H1 (cell line): ENCODE measurements around the gene ABCC9. TPM values are rescaled to one million over a fixed set of nuclear protein-coding genes. Genes with fewer than 3 reads are reported as not detected.

Experiments
- CTCF ChIA-PET: fragments of 300-600 bp; sonication (Branson Sonifier 250); formaldehyde crosslinking; loops from one replicate; lab custom pipeline; 2021; ENCODE audit not compliant: partially characterized antibody; lab: Charles Lee
- POLR2A ChIA-PET: fragments of 300-600 bp; sonication (Branson Sonifier 250); formaldehyde crosslinking; loops from one replicate; lab custom pipeline; 2021; ENCODE audit warnings: inconsistent platforms; ENCODE audit not compliant: partially characterized antibody; lab: Charles Lee
- DNase-seq, 2 experiments: peaks; one replicate each; pipeline versions ENCODE4 v3.0.0 to v3.0.0-alpha.2; 2010 to 2022; ENCODE audit warnings: low spot score in 2 of 2, low read depth in 1 of 2, mixed read lengths in 1 of 2
- FAIRE-seq: peaks from 2 replicates; lab custom pipeline; 2011; peaks lifted over from hg19 to GRCh38; lab: Jason Lieb, UNC
- H2AFZ ChIP-seq: 2 replicates; pipeline ENCODE4 v1.8.1; 2012; ENCODE audit warnings: low read length, inconsistent platforms
- H2AK5ac ChIP-seq: 2 replicates; pipeline ENCODE4 v1.6.1; 2013; ENCODE audit warnings: low read depth, low read length
- H2BK120ac ChIP-seq: replicated peaks from 2 replicates; pipeline ENCODE3; 2013; ENCODE audit warnings: low read depth, low read length, inconsistent platforms
- H2BK12ac ChIP-seq: 2 replicates; pipeline ENCODE4 v1.6.1; 2013; ENCODE audit warnings: low read depth, low read length
- H2BK15ac ChIP-seq: 2 replicates; pipeline ENCODE4 v1.6.1; 2013; ENCODE audit warnings: low read length
- H2BK20ac ChIP-seq: 2 replicates; pipeline ENCODE4 v1.6.1; 2013; ENCODE audit warnings: low read length
- H2BK5ac ChIP-seq: 2 replicates; pipeline ENCODE4 v1.6.1; 2013; ENCODE audit warnings: low read depth, low read length
- H3K14ac ChIP-seq: 2 replicates; pipeline ENCODE4 v1.6.1; 2013; ENCODE audit warnings: inconsistent platforms; ENCODE audit not compliant: insufficient read length
- H3K18ac ChIP-seq: 2 replicates; pipeline ENCODE4 v1.6.1; 2013; ENCODE audit warnings: low read length; ENCODE audit errors: extremely low read depth
- H3K23ac ChIP-seq: 2 replicates; pipeline ENCODE4 v1.6.1; 2013; ENCODE audit warnings: inconsistent platforms; ENCODE audit not compliant: insufficient read length
- H3K23me2 ChIP-seq: 2 replicates; pipeline ENCODE4 v1.6.1; 2013; ENCODE audit warnings: low read depth, low read length
- H3K27ac ChIP-seq: 2 replicates; pipeline ENCODE4 v1.6.1; 2011; ENCODE audit warnings: low read depth, low read length, inconsistent platforms
- H3K27me3 ChIP-seq, 4 experiments: replicated peaks in 1 of 4; 1 replicate in 1 of 4; 2 replicates in 3 of 4; pipeline versions ENCODE4 v1.6.1 to v1.8.1; 2011 to 2013; ENCODE audit warnings: low read length in 3 of 4, mild to moderate bottlenecking in 3 of 4, inconsistent platforms in 2 of 4, mixed read lengths in 2 of 4, moderate library complexity in 1 of 4; ENCODE audit not compliant: control insufficient read depth in 3 of 4, insufficient read depth in 3 of 4; ENCODE audit errors: extremely low read depth in 1 of 4
- H3K36me3 ChIP-seq, 4 experiments: 2 replicates each; pipeline versions ENCODE4 v1.6.1 to v1.8.1; 2011 to 2013; ENCODE audit warnings: mild to moderate bottlenecking in 4 of 4, low read length in 3 of 4, moderate library complexity in 2 of 4, control low read depth in 1 of 4, inconsistent platforms in 1 of 4; ENCODE audit not compliant: insufficient read depth in 4 of 4, control insufficient read depth in 2 of 4
- H3K4ac ChIP-seq: replicated peaks from 2 replicates; pipeline ENCODE3; 2013; ENCODE audit warnings: low read length, low read depth, mixed read lengths, inconsistent platforms; ENCODE audit not compliant: insufficient read length
- H3K4me1 ChIP-seq, 4 experiments: replicated peaks in 1 of 4; 1 replicate in 1 of 4; 2 replicates in 3 of 4; pipeline versions ENCODE4 v1.6.1 to v1.8.1; 2011 to 2013; ENCODE audit warnings: low read length in 3 of 4, inconsistent platforms in 2 of 4, mixed read lengths in 1 of 4; ENCODE audit not compliant: insufficient read depth in 4 of 4, control insufficient read depth in 3 of 4
- H3K4me2 ChIP-seq, 2 experiments: 2 replicates each; pipeline versions ENCODE4 v1.6.1 to v1.8.1; 2011 to 2013; ENCODE audit warnings: low read depth in 2 of 2, low read length in 2 of 2, control low read depth in 1 of 2, inconsistent platforms in 1 of 2, mild to moderate bottlenecking in 1 of 2; ENCODE audit not compliant: insufficient read depth in 1 of 2
- H3K4me3 ChIP-seq, 4 experiments: fragments of 200-600, 300-600 bp in 1 of 4; sonication (generic), shearing (Covaris generic), sonication (Bioruptor Twin) in 1 of 4; 2 replicates each; pipeline versions ENCODE4 v1.5.1 to v1.8.1; 2011 to 2016; ENCODE audit warnings: low read length in 4 of 4, low read depth in 3 of 4, control low read depth in 2 of 4, inconsistent platforms in 2 of 4, mild to moderate bottlenecking in 2 of 4, mixed read lengths in 1 of 4, moderate library complexity in 1 of 4; ENCODE audit not compliant: insufficient read depth in 2 of 4; ENCODE audit errors: extremely low read depth in 1 of 4
- H3K56ac ChIP-seq: replicated peaks from 2 replicates; pipeline ENCODE3; 2013; ENCODE audit warnings: low read depth, mild to moderate bottlenecking, mixed read lengths, low read length, inconsistent platforms; ENCODE audit not compliant: insufficient read length
- H3K79me1 ChIP-seq: 2 replicates; pipeline ENCODE4 v1.6.1; 2013; ENCODE audit warnings: low read depth, low read length, control low read depth
- H3K79me2 ChIP-seq, 2 experiments: 2 replicates each; pipeline versions ENCODE4 v1.6.1 to v1.8.1; 2012 to 2013; ENCODE audit warnings: low read length in 2 of 2, mild to moderate bottlenecking in 2 of 2, inconsistent platforms in 1 of 2; ENCODE audit not compliant: insufficient read depth in 2 of 2, control insufficient read depth in 1 of 2
- H3K9ac ChIP-seq, 4 experiments: replicated peaks in 1 of 4; 1 replicate in 1 of 4; 2 replicates in 3 of 4; pipeline versions ENCODE4 v1.6.1 to v1.8.1; 2011 to 2013; ENCODE audit warnings: low read depth in 3 of 4, low read length in 3 of 4, control low read depth in 2 of 4, mild to moderate bottlenecking in 2 of 4, moderate library complexity in 2 of 4, inconsistent platforms in 1 of 4; ENCODE audit errors: extremely low read depth in 1 of 4
- H3K9me3 ChIP-seq, 2 experiments: 2 replicates each; pipeline versions ENCODE4 v1.6.1 to v1.8.1; 2012 to 2013; ENCODE audit warnings: mild to moderate bottlenecking in 2 of 2, moderate library complexity in 2 of 2, control low read depth in 1 of 2, inconsistent platforms in 1 of 2, low read depth in 1 of 2, low read length in 1 of 2, mixed read lengths in 1 of 2; ENCODE audit not compliant: insufficient read depth in 2 of 2
- H4K20me1 ChIP-seq, 2 experiments: replicated peaks in 1 of 2; 2 replicates each; pipeline versions ENCODE3 to v1.8.1; 2011 to 2013; ENCODE audit warnings: inconsistent platforms in 2 of 2, low read length in 2 of 2, mild to moderate bottlenecking in 1 of 2; ENCODE audit not compliant: insufficient read depth in 2 of 2, control insufficient read depth in 1 of 2
- H4K5ac ChIP-seq: 2 replicates; pipeline ENCODE4 v1.6.1; 2013; ENCODE audit warnings: low read length, low read depth, mixed read lengths, inconsistent platforms; ENCODE audit not compliant: insufficient read length
- H4K8ac ChIP-seq: 2 replicates; pipeline ENCODE4 v1.8.0; 2013; ENCODE audit warnings: mild to moderate bottlenecking, moderate library complexity, low read length, inconsistent platforms; ENCODE audit not compliant: insufficient read depth; ENCODE audit errors: extremely low read depth
- H4K91ac ChIP-seq: replicated peaks from 2 replicates; pipeline ENCODE3; 2013; ENCODE audit warnings: low read length, mixed read lengths, inconsistent platforms; ENCODE audit not compliant: insufficient read length
- BRCA1 ChIP-seq: IDR thresholded peaks from 2 replicates; pipeline ENCODE4 v1.6.1; 2012; ENCODE audit warnings: low read depth, low read length, improper control_type of control experiment
- CBX5 ChIP-seq: fragments of 300-800, 300-1000 bp; sonication (generic); IDR thresholded peaks from 2 replicates; pipeline ENCODE4 v1.7.1; 2016; ENCODE audit warnings: antibody characterized with exemption, low read length, low read depth
- GABPA ChIP-seq: IDR thresholded peaks from 2 replicates; pipeline ENCODE4 v1.6.1; 2011; ENCODE audit warnings: mild to moderate bottlenecking, low read length, moderate library complexity, borderline replicate concordance; ENCODE audit not compliant: insufficient read depth
- GTF2F1 ChIP-seq: IDR thresholded peaks from 2 replicates; pipeline ENCODE4 v1.6.1; 2012; ENCODE audit warnings: low read depth, low read length, improper control_type of control experiment, borderline replicate concordance
- HDAC6 ChIP-seq: IDR thresholded peaks from one replicate; pipeline ENCODE4 v1.7.1; 2012; ENCODE audit warnings: low read depth, mild to moderate bottlenecking, inconsistent platforms, low read length, moderate library complexity
- MAFK ChIP-seq: IDR thresholded peaks from 2 replicates; pipeline ENCODE4 v1.6.1; 2012; ENCODE audit warnings: low read depth, mild to moderate bottlenecking, improper control_type of control experiment, low read length
- NANOG ChIP-seq: IDR thresholded peaks from 2 replicates; pipeline ENCODE4 v1.6.1; 2011; ENCODE audit warnings: low read length, low read depth, mild to moderate bottlenecking, inconsistent platforms; ENCODE audit not compliant: insufficient read depth, poor library complexity, severe bottlenecking
- PHF8 ChIP-seq: fragments of 200-600 bp; sonication (generic); conservative IDR thresholded peaks from 2 replicates; pipeline ENCODE4 v1.7.1; 2012; ENCODE audit warnings: low read depth, mild to moderate bottlenecking, inconsistent platforms, low read length, moderate library complexity
- POLR2A ChIP-seq, 2 experiments: IDR thresholded peaks; 1 replicate in 1 of 2; 2 replicates in 1 of 2; pipeline ENCODE4 v1.6.1; 2011; ENCODE audit warnings: low read depth in 2 of 2, low read length in 2 of 2, mild to moderate bottlenecking in 2 of 2; ENCODE audit errors: control extremely low read depth in 1 of 2
- POU5F1 ChIP-seq: IDR thresholded peaks from 2 replicates; pipeline ENCODE4 v1.6.1; 2011; ENCODE audit warnings: low read depth, mild to moderate bottlenecking, low read length, moderate library complexity
- RFX5 ChIP-seq: IDR thresholded peaks from 2 replicates; pipeline ENCODE4 v1.6.1; 2011; ENCODE audit warnings: low read depth, low read length, improper control_type of control experiment, borderline replicate concordance
- SIN3A ChIP-seq, 2 experiments: IDR thresholded peaks in 1 of 2; conservative IDR thresholded peaks in 1 of 2; 2 replicates each; pipeline ENCODE4 v1.6.1; 2011 to 2012; ENCODE audit warnings: low read length in 2 of 2, improper control_type of control experiment in 1 of 2, low read depth in 1 of 2, mild to moderate bottlenecking in 1 of 2
- SRF ChIP-seq: IDR thresholded peaks from 2 replicates; pipeline ENCODE4 v1.6.1; 2011; ENCODE audit warnings: mild to moderate bottlenecking, low read depth, low read length, moderate library complexity
- ZNF274 ChIP-seq: IDR thresholded peaks from 2 replicates; pipeline ENCODE4 v1.7.0; 2012; ENCODE audit warnings: low read length, borderline replicate concordance; ENCODE audit errors: extremely low read depth
- WGBS, 2 experiments: shearing (Covaris generic) in 1 of 2; methylation state at CpG; one replicate each; pipeline versions ENCODE4 v1.1.6 to v1.1.7; 2013 to 2015; ENCODE audit warnings: low lambda C conversion rate in 2 of 2, mixed read lengths in 2 of 2, inconsistent platforms in 1 of 2, low coverage in 1 of 2, missing lambda C conversion rate in 1 of 2; ENCODE audit not compliant: insufficient replicate concordance in 2 of 2, insufficient coverage in 1 of 2, insufficient read length in 1 of 2; ENCODE audit errors: extremely low coverage in 1 of 2, missing lambda C conversion rate in 1 of 2; 5-methylcytosine and 5-hydroxymethylcytosine counted together
- polyA plus RNA-seq, 7 experiments: library from polyadenylated mRNA; depleted of rRNA in 3 of 7; stranded (reverse) in 5 of 7; unstranded in 2 of 7; fragments of >200 nt in 5 of 7; fragments of 200-250 nt in 2 of 7; gene quantifications; 1 replicate in 5 of 7; 2 replicates in 1 of 7; 4 replicates in 1 of 7; pipeline versions ENCODE4 v1.2.1 to v1.2.3, GENCODE V29; 2011 to 2013; ENCODE audit warnings: missing spikeins in 2 of 7, mixed read lengths in 2 of 7
- total RNA-seq: library from RNA; stranded (reverse); fragmentation: NEBNext Ultra II Directional; extraction: Animal tissue kit (Norgen Biotek cat#: 25700); gene quantifications from 2 replicates; pipeline ENCODE4 v1.2.1, GENCODE V29; 2021

The ABCC9 gene
- total and polyA plus RNA-seq, 2 of the 8 experiments (the other 6 are each of a cell fraction or from before 2014, with no cell fraction given), result under 0.01 TPM; not detected in 1

DNA sequence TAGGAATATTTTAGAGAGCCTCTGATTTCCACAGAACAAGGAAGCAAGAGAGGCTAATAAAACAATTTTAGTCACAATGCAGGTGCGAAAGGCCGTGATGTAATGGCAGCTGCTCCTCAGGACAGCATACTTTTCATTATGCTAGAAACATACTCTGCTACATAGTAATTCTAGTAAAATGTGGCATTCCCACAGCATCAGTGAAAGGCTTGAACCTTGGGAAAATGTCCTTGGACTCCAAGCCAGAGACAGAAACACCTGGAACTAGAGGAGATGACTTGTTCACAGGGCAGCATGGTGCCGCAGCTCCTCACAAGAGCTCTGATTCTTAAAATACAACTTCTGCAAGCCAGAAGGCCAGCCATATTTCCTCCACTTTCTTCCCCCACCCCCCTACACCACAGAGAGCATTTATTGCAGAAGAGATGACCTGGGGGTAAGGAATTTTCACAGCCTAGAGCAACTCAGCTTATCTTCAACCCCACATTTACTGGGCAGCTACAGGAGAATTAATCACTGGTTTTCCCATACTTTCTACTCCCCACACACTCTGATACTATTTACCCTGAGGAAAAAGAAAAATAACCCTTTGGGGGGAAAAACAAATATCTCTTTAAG lies 15.8 kb downstream of the ABCC9 start:
- Histone ChIP-seq H3K18ac (no peak overlapping the region), H4K8ac (no peak overlapping the region), H3K4me2 (no peak overlapping the region), H2AK5ac (no peak overlapping the region), H2BK12ac (no peak overlapping the region), H2BK5ac (no peak overlapping the region), H2AFZ (no peak overlapping the region), H3K27me3 (no peaks in the 10 kb centered on the region), H2BK15ac (no peak overlapping the region), H3K23me2 (no peaks in the 10 kb centered on the region; the same call in 1 of the 2 replicates), H3K27ac (no peak overlapping the region), H3K14ac (no peak overlapping the region), H3K4ac (no peak overlapping the region), H3K9me3 (no peaks in the 10 kb centered on the region), H4K20me1 (no peaks in the 10 kb centered on the region), H3K4me1 (no peaks in the 10 kb centered on the region), H3K23ac (no peak overlapping the region), H3K9ac (no peak overlapping the region), H4K5ac (no peak overlapping the region), H2BK20ac (no peak overlapping the region), H2BK120ac (no peak overlapping the region), H3K4me3 (no peak overlapping the region), H3K79me2 (no peaks in the 10 kb centered on the region), H3K56ac (no peak overlapping the region), H3K36me3 (no peaks in the 10 kb centered on the region), H3K79me1 (no peaks in the 10 kb centered on the region), H4K91ac (no peak overlapping the region)
- ChIA-PET POLR2A (no interaction called here), CTCF (interaction anchor here (0.6 kb wide), 1 partner anchor 158 kb away, joined by 3 read pairs; no protein-coding TSS in a partner anchor)
- no peak for DNase-seq
- FAIRE-seq, result no peak
- WGBS, 2 experiments, result 100% methylated on average over 3 of the region's 3 CpGs; no CpG with 5 or more reads in 1 of the 2 experiments
- no peak for TF ChIP-seq RFX5
- TF ChIP-seq NANOG, result no peak
- TF ChIP-seq SIN3A (conservative IDR thresholded peaks at IDR 0.05 in 1 of 2, IDR thresholded peaks at IDR 0.05 in 1 of 2; ENCODE audit: low read depth in 1 of 2, low read length in 2 of 2), result no peak
- TF ChIP-seq HDAC6, result no peak
- TF ChIP-seq GABPA, result no peak
- TF ChIP-seq MAFK, result no peak
- TF ChIP-seq SRF, result no peak
- no peak for TF ChIP-seq BRCA1
- no peak for TF ChIP-seq ZNF274
- no peak for TF ChIP-seq CBX5
- no peak for TF ChIP-seq PHF8
- TF ChIP-seq POU5F1, result no peak
- no peak for TF ChIP-seq GTF2F1
- no peak for TF ChIP-seq POLR2A (IDR thresholded peaks at IDR 0.05; ENCODE audit: control extremely low read depth in 1 of 2, low read depth in 2 of 2, low read length in 2 of 2)
